IPS DF 4.7 (cell line): ENCODE data around the gene GLUD1.
A peak's percentile ranks its signal among the peaks of the same experiment; 100 is the strongest.
"Not testable (repeated sequence)": the region's sequence is repeated elsewhere in the genome, so short reads cannot be mapped to it uniquely, and the experiment has no call there.

Experiments
- DNase-seq: peaks from one replicate; pipeline ENCODE4 v3.0.0-alpha.2; 2013; ENCODE audit warnings: low spot score; ENCODE audit errors: extremely low read depth

The GLUD1 gene

DNA sequence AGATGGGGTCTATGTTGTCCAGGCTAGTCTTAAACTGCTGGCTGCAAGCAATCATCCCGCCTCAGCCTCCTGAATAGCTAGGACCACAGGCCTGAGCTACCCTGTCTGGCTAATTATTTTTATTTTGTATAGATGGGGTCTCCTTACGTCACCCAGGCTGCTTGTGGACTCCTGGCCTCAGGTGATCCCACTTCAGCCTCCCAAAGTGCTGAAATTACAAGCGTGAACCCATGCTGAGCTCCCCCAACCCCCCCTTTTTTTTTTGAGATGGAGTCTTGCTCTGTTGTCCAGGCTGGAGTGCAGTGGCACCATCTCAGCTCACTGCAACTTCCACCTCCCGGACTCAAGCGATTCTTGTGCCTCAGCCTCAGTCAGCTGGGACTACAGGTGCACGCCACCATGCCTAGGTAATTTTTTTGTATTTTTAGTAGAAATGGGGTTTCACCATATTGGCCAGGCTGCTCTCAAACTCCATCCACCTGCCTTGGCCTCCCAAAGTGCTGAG lies 49.2 kb downstream of the GLUD1 start:
- DNase-seq: no peak

GRCh38 chr10:87043579-87043978 lies 51.1 kb downstream of the GLUD1 start:
- not testable (repeated sequence) for DNase-seq

- DNase-seq: no peak
These were observed 55.9 kb downstream of the GLUD1 start for GRCh38 chr10:87038786-87039185.

GRCh38 chr10:87038286-87038717 lies 56.3 kb downstream of the GLUD1 start:
- DNase-seq: no peak

- DNase-seq: no peak
These were observed 58.0 kb downstream of the GLUD1 start for GRCh38 chr10:87036623-87037022.

DNA sequence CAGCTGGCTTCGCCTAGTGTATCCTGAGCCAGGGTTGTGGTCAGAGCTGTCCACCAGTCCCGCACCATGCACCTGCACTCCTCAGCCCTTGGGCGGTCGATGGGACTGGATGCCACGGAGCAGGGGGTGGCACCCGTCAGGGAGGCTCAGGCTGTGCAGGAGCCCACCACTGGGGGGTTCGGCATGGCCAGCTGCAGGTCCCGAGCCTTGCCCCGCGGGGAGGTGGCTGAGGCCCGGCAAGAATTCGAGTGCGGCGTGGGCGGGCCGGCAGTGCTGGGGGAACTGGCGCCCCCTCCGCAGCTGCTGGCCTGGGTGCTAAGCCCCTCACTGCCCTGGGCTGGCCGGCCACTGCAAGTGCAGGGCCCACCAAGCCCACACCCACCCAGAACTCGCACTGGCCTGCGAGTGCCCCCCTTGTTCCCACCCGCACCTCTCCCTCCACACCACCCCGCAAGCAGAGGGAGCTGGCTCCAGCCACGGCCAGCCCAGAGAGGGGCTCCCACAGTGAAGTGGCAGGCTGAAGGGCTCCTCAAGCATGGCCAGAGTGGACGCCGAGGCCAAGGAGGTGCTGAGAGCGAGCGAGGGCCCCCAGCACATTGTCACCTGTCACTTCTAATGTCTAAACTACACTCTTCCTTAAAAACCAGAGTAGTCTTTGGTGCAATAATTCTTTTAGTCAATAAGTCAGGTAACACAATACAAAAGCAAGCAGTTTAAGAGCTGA lies 63.6 kb downstream of the GLUD1 start:
- no peak for DNase-seq

DNA sequence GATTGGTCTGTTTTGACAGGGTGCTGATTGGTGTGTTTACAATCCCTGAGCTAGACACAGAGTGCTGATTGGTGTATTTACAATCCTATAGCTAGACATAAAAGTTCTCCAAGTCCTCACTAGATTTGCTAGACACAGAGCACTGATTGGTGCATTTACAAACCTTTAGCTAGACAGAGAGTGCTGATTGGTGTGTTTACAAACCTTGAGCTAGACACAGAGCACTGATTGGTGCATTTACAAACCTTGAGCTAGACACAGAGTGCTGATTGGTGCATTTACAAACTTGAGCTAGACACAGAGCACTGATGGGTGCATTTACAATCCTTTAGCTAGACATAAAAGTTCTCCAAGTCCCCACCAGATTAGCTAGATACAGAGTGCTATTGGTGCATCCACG lies 64.2 kb downstream of the GLUD1 start:
- DNase-seq: not testable (repeated sequence)

DNA sequence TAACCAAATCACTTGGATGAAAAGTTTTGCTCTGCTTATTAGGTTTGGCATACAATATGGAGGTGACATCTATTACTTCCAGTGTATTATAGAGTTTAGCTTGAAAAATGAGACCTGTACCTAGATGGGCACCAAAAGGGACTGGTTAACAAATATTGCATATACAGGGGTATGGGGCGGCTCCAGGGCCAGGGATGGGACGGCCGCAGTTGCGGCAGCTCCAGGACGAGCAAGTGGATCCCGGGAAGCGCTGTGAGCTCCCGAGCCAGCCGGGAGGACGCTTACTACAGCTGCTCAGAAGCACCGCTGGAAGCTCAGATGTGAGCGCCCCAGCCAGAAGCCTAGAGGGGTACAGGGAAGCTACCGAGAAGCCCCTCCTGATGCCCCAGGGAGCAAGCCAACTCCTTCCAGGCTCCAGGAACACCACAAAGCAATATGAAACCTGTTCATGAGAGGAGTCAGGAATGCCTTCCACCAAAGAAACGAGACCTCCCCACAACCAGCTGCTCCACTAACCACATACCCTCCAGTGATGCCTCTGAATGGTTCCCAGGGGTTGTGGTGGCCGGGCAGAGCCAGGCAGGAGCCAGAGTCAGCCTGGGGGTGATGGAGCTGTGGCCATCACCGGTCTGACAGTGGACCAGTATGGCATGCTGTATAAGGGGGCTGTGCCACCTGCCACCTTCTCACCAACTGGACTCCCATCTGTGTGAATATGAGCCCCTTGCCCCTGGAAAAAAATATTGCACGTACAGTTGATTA lies 67.7 kb downstream of the GLUD1 start:
- not testable (repeated sequence) for DNase-seq

DNA sequence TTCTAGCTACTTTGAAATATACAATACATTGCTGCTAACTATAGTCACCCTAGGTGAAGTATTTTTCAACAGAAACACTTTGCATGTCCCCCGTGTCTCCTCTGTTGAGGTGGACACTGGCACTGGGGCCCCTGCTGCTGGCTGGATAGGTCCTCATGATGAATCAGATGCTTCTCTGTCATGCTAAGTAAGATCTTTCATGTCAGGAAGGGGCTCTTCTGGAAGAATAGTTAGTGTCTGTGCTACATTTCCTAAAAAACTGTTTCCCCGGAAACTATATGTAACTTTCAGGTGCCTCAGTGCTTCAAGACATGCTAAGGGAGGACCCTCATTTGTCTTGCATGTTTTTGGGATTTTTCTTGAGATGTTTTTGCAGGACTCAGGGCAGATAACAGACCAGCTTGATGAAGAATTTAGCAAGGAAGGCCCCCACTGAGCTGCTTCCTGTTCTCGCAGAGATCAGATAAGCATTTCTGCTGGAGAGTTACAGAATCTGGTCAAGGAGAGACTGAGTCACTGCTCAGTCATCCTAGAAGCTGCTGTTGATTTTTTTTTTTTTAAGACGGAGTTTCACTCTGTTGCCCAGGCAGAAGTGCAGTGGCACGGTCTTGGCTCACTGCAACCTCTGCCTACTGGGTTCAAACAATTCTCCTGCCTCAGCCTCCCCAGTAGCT lies 69.2 kb downstream of the GLUD1 start:
- DNase-seq: peak; percentile 14

DNA sequence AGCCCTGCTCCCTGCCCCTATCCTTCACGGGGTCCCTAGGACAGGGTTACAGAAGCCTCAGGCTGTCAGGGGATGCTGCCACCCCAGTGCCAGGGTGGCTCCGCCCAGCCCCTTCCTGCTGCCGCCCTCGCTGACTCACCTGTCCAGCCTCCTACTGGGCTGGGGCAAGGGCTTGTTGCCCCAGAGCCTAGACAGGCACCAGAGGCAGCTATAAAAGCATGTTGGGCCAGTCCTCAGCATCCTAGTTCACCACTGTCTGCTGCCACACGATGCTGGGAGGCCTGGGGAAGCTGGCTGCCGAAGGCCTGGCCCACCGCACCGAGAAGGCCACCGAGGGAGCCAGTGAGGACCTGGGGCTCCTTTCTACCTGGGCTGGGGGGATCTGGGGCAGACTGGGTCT lies 74.6 kb downstream of the GLUD1 start, which contains the start of gene FAM25A:
TSS of gene FAM25A (plus strand) at position 239 of the 400 bp plus-strand sequence. CDS start at position 270, 31 bp downstream.
- not testable (repeated sequence) for DNase-seq

- DNase-seq: not testable (repeated sequence)
These were observed 75.1 kb downstream of the GLUD1 start for GRCh38 chr10:87019504-87019903.

- not testable (repeated sequence) for DNase-seq
These were observed 75.6 kb downstream of the GLUD1 start for GRCh38 chr10:87019066-87019465.

GRCh38 chr10:87018127-87018526 lies 76.5 kb downstream of the GLUD1 start:
- DNase-seq: not testable (repeated sequence)

DNA sequence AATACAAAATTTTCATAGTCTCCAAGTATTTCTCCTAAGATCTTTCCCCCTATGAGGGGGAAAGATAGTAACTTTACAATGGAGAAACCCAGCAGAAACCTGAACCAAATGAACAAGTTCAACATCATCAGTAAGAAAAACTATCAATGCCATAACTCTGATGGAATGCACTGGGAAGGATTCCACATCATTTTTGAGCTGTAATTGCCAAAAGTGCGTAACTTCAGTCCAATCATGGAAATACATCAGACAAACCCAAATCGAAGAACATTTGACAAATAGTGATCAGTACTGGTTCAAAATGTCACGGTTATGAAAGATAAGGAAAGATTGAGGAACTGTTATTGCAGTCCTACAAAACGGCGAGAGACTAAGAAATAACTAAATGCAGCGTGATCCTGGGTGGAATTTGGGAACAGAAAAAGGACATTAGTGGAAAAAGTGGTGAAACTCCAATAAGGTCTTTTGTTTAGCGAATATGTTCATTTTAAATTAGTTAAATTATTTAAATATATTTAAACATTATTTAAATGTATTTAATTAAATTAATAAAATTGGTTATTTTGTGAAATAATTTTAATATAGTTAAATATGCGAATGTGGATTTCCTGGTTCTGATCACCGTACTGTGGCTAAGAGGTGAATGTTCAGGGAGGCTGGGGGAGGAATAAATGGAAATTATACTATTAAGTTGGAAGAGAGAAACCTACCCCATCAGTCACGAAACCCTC lies 79.5 kb downstream of the GLUD1 start:
- not testable (repeated sequence) for DNase-seq

DNA sequence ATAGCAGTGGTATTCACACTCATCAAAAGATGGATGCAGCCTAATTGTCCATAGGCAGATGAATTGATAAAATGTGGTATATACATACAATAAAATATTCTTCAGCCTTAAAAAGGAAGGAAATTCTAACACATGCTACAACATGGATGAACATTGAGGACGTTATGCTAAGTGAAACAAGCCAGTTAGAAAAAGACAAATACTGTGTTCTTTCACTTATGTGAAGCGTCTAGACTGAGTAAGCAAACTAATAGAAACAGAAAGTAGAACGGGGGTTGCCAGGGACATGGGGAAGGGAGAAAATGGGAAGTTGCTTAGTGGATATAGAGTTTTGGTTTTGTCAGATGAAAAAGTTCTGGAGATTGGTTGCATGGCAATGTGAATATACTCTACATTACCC lies 81.1 kb downstream of the GLUD1 start:
- not testable (repeated sequence) for DNase-seq

DNA sequence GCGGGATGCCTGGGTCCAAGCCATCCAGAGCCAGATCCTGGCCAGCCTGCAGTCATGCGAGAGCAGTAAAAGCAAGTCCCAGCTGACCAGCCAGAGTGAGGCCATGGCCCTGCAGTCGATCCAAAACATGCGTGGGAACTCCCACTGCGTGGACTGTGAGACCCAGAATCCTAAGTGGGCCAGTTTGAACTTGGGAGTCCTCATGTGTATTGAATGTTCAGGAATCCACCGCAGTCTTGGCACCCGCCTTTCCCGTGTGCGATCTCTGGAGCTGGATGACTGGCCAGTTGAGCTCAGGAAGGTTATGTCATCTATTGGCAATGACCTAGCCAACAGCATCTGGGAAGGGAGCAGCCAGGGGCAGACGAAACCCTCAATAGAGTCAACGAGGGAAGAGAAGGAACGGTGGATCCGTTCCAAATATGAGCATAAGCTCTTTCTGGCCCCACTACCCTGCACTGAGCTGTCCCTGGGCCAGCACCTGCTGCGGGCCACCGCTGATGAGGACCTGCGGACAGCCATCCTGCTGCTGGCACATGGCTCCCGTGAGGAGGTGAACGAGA lies 85.4 kb downstream of the GLUD1 start:
- not testable (repeated sequence) for DNase-seq

GRCh38 chr10:87008303-87008702 lies 86.3 kb downstream of the GLUD1 start:
- not testable (repeated sequence) for DNase-seq

DNA sequence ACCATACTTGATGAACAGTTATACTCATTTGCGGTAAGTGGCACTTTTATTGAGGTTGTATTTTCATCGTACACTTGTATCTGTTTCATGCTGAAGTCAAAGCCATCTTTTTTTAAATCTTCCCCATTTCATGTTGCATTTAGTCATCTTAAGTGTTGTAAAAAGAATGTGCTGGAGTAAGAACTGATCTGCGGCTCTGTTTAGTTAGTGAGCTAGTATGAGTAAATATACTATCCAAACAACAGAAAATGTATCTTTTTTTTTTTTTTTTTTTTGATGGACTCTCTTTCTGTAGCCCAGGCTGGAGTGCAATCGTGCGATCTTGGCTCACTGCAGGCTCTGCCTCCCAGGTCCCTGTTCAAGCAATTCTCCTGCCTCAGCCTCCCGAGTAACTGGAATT lies 87.0 kb downstream of the GLUD1 start:
- DNase-seq: not testable (repeated sequence)

- not testable (repeated sequence) for DNase-seq
These were observed 87.5 kb downstream of the GLUD1 start for GRCh38 chr10:87007124-87007523.

- no peak for DNase-seq
These were observed 94.2 kb downstream of the GLUD1 start for GRCh38 chr10:87000491-87000890.
